Mononuclear cell (primary cell): ENCODE measurements around the gene CCR7. TPM values are rescaled to one million over a fixed set of nuclear protein-coding genes. Genes with fewer than 3 reads are reported as not detected.

ENCODE experiments used
- H3K27me3 ChIP-seq: 2 replicates; pipeline ENCODE4 v1.6.0; 2011; ENCODE audit warnings: low read length, control low read depth; ENCODE audit not compliant: insufficient read depth
- H3K4me1 ChIP-seq: 2 replicates; pipeline ENCODE4 v1.5.1; 2011; ENCODE audit warnings: mild to moderate bottlenecking, low read length, control low read depth; ENCODE audit not compliant: insufficient read depth
- H3K4me3 ChIP-seq: 2 replicates; pipeline ENCODE4 v1.5.1; 2011; ENCODE audit warnings: mild to moderate bottlenecking, low read length, moderate library complexity
- H3K9me3 ChIP-seq: 2 replicates; pipeline ENCODE4 v1.5.1; 2011; ENCODE audit warnings: low read depth, mild to moderate bottlenecking, control low read depth, low read length
- total RNA-seq: library from RNA; depleted of rRNA; stranded (reverse); fragments of >200 nt; gene quantifications from one replicate; pipeline ENCODE4 v1.2.3, GENCODE V29; 2012

CCR7 gene
- total RNA-seq, 1 donor: 131 TPM

DNA sequence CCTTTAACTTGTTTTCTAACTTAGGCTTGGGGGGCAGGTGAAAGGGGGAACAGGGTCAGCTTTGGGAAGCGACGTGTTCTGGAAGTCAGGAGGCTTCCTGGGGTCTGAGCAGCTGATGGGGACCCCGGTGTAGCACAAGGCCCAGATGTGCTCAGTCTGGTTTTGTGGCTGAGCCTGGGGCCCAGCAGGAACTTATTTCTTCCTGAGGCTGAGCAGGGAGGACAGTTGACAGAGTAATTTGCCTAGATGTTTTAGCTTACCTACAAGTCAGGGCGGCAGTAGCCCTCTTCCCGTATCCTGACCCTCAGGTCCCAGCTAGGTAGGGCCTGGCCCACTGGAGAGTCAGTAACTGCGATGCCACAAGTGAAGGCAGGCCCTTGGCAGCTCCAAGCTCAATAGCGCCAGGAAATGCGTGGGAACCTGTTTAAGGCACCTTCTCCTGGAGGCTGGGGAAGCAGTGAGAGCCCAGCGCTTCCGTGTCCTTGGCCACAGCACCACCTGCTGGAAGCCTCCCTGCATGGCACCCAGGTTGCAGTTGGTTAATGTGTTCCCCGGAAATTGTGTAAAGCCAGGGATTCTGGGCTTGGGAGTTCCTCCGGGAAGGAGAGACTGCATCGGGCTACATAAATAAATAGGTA, 5.2 kb downstream of the CCR7 start:
- H3K4me3 ChIP-seq: peak overlapping the region; percentile 83
- peaks cover 78% of the 10 kb centered on the region for H3K4me1 ChIP-seq
- H3K9me3 ChIP-seq: no peaks in the 10 kb centered on the region
- H3K27me3 ChIP-seq: no peaks in the 10 kb centered on the region

DNA sequence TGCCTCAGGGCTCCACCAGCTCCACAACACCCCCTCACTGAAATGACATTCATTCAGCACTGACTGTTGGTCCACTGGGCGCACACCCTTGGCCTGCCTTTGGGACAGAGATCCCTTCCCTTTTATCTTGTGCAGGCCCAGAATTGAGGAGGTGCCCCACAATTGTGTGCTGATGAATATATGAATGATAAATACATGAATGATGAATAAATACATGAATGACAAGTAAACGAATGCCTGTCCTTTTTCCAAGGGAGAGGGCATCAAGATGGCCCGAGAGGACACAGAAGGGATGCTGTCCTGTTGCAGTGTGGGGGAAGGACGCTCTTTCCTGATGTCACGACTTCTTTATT, 5.7 kb downstream of the CCR7 start:
- H3K4me1 ChIP-seq: peaks cover 84% of the 10 kb centered on the region
- H3K27me3 ChIP-seq: no peaks in the 10 kb centered on the region
- peak overlapping the region; percentile 83 for H3K4me3 ChIP-seq

DNA sequence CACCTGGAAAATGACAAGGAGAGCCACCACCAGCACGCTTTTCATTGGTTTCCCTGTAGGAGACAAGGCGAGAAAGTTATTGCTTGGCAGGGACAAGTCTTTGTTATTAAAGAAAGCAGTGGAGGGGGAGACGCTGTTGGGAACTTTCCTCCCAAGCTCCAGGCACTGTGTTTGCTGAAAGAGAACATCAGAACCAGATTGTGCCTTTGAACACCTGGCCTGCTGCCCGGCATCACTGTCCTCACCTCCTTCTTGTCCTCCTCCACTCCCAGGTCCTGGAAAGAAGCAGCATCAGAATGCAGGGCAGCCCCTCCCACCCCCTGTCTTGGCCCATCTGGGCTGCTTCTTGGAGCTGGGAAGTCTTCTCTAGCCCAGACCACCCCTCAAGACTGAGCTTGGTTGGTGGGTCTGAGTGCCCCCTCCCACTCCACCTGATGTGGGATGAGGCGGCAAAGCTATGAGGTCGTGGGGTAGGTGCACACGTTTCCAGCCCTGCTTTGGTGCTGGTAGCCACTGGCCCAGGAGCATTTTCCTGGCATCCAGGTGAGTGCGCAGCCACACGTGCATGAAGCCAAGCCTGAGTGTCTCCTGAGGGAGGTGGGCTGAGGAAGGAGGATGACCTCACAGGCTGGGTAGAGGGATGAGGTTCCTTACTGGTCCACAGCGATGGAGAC, 6.2 kb downstream of the CCR7 start:
- H3K4me3 ChIP-seq: no peak overlapping the region
- no peaks in the 10 kb centered on the region for H3K9me3 ChIP-seq
- H3K4me1 ChIP-seq: peaks cover 89% of the 10 kb centered on the region
- H3K27me3 ChIP-seq: no peaks in the 10 kb centered on the region

More for the DNA sequence above, 5.7 kb downstream of the CCR7 start:
- H3K9me3 ChIP-seq: no peaks in the 10 kb centered on the region

DNA sequence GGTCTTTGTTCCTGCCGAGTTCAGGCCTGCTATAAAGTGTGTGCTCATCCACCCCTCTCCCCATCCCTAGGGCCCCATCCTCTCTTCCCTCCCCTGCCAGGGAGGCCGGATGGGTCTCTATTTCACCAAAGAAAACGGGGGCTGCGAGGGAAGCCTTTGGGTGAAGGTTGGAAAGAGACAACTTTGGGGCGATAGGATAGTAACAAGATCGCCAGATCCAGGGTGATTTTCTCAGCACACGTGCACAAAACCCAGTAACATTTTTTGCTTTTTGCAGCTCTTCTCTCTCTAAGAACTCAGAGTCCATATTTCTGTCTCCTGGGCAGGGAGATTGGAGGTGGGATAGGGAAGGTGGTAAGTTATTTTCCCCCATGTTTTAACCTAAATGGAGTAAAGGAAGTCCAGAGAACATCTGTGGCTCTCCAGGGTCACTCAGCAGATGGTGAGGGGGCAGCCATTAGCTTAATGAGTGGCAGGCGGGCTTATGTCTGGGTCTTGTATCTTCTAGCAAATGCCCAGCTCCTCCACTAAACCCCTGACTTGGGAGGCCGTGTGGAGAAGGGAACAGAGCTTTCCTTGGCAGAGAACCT, 6.9 kb downstream of the CCR7 start:
- Histone ChIP-seq H3K4me3 (no peak overlapping the region), H3K27me3 (no peaks in the 10 kb centered on the region), H3K9me3 (no peaks in the 10 kb centered on the region), H3K4me1 (peaks cover 95% of the 10 kb centered on the region)

DNA sequence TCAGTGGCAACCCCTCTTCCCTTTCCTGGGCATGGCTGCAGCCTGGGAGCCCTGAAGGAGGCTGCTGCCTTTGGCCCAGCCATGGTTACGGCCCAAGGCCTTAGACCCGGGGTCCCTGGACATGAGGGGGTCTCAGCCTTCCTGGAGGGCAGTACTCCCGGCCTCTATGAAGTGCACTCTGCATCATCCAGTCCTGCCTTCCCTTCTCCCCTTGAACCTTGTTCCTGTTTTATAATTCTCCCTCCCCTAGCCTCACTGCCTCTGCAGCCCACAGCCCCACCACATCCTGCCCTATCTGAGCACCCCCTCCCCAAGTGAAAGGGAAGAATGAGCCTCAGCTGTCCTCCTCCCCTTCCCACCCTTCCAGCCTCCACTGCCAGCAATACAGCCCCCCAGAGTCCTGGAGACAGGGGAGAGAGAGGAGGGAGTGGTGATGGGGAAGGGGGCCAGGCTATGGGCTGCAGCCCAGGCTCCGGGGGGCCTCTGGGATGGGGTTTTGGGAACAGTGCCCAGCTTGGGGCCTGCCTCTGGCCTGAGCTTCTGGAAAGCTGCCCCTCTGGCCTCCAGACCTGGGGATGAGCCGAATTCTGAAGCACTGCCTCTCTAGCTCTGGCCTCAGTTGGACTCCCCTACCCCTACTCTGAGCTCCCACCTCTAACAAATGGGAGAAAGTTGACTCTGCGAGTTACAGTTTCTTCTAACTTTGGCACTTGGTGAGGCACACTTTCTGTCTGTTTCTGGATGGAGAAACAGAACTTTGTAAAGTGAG, 7.6 kb downstream of the CCR7 start:
- H3K27me3 ChIP-seq: no peaks in the 10 kb centered on the region
- no peaks in the 10 kb centered on the region for H3K9me3 ChIP-seq
- H3K4me3 ChIP-seq: no peak overlapping the region
- H3K4me1 ChIP-seq: peaks cover 96% of the 10 kb centered on the region

DNA sequence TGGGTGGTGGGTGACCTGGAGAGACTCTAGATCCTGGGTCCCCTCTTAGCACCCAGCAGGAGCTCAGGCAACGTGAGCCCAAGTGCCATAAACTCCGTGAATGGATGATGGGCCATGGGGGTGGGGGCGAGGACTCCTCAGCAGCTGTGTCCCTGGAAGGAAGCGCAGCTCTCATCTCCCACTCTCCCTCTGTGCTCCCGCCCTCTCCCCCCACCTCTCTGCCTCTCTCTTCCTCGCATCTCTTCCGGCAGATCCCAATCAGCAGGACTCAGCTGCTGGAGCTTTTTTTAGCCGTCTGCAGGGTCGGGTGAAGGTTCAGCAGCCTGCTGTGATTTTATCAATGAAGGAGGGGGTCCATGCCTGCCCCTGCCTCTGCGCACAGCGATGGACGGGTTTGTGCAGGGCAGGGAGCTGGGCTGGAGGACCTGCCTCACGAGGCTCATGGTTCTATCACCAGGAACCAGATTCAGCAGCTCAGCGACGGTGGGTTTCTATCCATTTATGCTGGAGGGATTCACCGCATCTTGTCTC, 8.3 kb downstream of the CCR7 start:
- no peaks in the 10 kb centered on the region for H3K9me3 ChIP-seq
- peaks cover 95% of the 10 kb centered on the region for H3K4me1 ChIP-seq
- H3K27me3 ChIP-seq: no peaks in the 10 kb centered on the region
- H3K4me3 ChIP-seq: no peak overlapping the region

DNA sequence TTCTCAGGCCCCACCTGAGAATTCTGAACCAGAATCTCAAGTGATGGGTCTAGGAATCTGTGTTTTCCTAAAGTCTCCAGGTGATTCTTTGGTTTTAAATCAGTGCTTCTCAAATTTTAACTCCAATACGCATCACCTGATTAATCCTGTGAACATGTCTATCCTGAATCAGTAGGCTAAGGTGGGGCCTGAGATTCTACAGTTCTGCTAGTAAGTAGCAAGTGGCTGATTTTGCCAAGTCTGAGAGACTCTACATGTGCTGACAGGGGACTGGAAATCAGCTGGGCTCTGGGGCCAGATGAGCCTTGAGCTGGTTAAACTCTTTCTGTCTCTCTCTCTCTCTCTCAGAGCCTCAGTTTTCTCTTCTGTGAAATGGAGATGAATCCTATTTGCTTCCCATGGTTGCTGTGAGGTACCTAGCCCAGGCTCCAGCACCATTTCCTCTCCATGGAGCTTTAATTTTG, 9.0 kb downstream of the CCR7 start:
- H3K4me3 ChIP-seq: no peak overlapping the region
- H3K9me3 ChIP-seq: no peaks in the 10 kb centered on the region
- no peaks in the 10 kb centered on the region for H3K27me3 ChIP-seq
- H3K4me1 ChIP-seq: peaks cover 95% of the 10 kb centered on the region

DNA sequence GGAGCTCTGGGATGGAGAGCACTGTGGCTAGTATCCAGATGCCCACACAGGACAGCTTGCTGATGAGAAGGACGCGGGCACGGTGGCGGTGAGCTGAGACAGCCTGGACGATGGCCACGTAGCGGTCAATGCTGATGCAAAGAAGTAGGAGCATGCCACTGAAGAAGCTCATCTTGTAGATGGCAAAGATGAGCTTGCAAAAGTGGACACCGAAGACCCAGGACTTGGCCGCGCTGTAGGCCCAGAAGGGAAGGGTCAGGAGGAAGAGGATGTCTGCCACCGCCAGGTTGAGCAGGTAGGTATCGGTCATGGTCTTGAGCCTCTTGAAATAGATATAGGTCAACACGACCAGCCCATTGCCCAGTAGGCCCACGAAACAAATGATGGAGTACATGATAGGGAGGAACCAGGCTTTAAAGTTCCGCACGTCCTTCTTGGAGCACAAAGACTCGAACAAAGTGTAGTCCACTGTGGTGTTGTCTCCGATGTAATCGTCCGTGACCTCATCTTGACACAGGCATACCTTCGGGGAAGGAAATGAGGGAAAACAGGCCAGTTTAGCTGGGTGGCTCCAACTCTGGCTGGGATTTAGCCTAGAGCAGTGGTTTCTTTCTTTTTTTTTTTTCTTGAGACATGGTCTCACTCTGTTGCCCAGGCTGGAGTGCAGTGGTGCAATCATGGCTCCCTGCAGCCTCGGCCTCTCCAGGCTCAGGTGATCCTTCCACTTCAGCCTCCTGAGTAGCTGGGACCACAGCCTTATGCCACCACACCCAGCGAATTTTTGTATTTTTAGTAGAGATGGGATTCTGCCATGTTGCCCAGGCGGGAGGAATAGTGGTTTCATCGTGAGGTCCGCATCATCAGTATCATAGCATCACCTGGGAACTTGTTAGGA, 9.7 kb downstream of the CCR7 start:
- H3K9me3 ChIP-seq: no peaks in the 10 kb centered on the region
- H3K4me3 ChIP-seq: no peak overlapping the region
- no peaks in the 10 kb centered on the region for H3K27me3 ChIP-seq
- peaks cover 92% of the 10 kb centered on the region for H3K4me1 ChIP-seq

DNA sequence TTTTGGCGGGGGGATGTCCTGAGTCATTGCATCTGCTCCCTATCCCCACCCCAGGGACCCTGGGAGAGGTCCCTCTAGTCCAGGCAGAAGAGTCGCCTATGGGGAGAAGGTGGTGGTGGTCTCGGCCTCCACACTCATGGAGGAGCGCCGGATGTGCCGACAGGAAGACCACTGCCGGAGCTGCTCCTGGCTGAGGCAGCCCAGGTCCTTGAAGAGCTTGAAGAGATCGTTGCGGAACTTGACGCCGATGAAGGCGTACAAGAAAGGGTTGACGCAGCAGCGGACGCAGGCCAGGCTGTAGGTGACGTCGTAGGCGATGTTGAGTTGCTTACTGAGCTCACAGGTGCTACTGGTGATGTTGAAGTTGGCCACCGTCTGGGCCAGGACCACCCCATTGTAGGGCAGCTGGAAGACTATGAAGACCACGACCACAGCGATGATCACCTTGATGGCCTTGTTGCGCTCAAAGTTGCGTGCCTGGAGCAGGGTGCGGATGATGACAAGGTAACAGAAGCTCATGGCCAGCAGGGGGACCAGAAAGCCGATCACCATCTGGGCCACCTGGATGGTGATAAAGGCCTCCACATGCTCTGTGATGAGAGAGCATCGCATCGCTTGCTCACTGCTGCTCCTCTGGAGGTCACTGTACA, 10.5 kb downstream of the CCR7 start:
- H3K4me1 ChIP-seq: peaks cover 87% of the 10 kb centered on the region
- H3K4me3 ChIP-seq: no peak overlapping the region
- H3K27me3 ChIP-seq: no peaks in the 10 kb centered on the region
- H3K9me3 ChIP-seq: no peaks in the 10 kb centered on the region

DNA sequence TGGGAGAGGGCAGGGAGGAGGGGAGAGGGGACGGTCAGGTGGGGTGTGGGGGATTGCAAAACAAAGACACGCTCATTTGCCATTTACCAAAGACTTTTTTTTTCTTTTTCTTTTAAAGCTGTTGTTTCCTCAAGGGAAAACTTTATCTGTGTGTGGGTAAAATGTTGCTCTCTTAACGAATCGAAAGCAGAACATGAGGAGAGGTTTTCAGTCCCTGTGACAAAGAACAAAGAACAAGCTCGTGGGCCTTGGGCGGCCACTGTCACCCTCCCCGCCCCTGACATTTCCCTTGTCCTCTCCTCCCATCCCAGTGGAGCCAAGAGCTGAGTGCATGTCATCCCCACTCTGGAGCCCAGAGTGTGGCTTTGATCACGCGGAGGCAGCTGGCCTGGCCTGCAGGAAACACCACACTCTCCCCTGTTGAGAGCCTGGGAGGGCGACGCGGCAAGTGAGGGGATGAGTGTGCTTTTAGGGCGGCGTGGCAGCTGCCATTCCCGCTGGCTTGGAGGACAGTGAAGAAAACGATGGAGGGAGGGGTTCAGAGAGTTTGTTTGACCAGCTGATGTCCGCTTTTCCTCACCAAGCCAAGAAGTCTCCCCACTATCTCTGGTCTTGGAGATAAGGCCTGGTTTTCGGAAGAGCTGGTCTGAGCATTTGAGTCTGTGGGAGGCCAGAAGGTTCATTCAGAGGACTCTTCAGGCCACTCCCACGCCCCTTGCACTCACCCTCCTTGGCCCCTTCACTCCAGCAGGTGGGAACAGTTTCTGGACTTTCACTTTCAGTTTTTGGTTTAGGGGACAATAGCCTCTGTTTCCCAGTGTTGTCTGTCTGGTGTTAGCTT, 11.4 kb downstream of the CCR7 start:
- Histone ChIP-seq H3K27me3 (no peaks in the 10 kb centered on the region), H3K4me1 (peaks cover 87% of the 10 kb centered on the region), H3K4me3 (peak overlapping the region; percentile 8), H3K9me3 (no peaks in the 10 kb centered on the region)

DNA sequence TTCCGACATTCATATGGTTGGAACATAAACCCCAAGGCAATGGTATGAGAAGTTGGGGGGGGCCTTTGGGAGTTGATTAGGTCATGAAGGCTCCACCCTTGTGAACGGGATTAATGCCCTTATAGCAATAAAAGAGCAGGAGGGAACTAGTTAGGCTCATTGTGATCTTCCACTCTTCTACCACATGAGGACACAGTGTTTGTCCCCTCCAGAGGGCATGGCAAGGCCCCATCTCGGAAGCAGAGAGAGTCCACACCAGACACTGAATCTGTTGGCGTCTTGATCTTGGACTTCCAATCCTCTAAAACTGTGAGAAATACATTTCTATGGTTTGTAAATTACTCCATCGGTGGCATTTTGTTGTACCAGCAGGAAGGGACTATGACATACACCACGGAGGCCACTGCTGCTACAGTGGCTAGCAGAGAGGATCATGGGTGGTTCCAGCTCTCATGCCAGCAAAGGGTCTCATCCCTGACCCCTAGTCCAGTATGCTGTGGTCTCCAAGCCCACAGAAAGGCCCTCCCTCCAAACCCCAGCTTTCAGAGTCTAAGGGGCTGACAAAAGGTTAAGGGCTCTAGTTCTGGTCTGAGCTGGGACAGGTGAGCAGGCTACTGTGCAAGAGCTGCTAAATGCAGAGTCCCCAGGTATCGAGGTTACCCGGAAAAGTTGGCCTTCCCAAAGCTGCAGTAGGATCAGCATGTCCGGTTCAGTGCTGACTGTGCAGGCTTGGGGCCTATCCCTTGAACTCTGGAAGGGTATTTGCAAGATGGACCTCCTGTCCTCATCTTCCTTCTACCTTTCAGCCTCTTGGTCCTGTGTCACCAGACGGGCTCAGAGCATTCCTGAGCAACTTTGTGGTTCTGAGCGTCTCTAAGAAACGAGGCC, 12.2 kb downstream of the CCR7 start:
- H3K27me3 ChIP-seq: no peaks in the 10 kb centered on the region
- peaks cover 85% of the 10 kb centered on the region for H3K4me1 ChIP-seq
- H3K4me3 ChIP-seq: no peak overlapping the region
- H3K9me3 ChIP-seq: no peaks in the 10 kb centered on the region

DNA sequence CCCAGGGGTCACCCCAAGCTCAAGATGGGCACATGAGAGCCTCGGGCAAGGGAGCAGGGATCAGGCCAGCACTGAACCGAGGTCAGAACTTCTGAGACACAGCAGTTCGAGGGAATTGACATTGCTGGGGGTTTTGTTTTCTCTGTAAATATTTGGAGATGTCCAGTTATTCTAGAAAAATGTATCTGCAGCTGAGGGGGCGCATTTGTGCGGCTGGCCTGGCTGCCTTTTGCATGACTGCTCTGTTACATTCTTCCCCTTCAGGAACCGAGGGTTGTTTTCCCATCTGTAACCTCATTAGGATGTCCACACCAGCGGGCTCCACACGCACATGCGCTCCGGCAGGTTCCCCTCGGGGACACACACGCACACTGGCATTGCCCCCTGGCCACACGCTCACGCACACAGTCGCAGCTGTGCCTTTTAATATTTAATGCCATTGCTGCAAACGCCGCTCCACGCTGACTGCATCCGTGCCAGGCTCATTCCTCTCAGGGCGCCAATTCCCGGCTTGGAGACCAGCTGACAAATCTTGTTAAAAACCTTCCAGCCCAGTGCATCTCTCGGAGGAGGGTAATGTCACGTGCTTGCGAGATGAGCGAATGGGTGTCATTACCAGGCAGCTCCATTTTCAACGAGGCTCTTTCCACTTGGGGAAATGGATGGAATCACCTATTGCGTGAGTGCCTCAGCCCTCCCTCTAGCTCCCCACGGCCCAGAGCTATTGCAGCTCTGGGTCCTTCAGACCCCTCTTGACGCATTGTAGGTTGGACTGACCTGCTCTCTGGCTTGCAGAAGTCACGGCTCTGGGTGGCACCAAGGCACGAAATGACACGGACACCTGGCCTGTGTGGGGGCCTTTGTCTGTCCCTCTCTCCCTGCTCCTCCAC, 13.1 kb downstream of the CCR7 start:
- H3K9me3 ChIP-seq: no peaks in the 10 kb centered on the region
- peaks cover 85% of the 10 kb centered on the region for H3K4me1 ChIP-seq
- H3K4me3 ChIP-seq: no peak overlapping the region
- H3K27me3 ChIP-seq: no peaks in the 10 kb centered on the region
